AG04450 (cell line): ENCODE results near the gene CYB5RL. TPM values are rescaled to one million over a fixed set of nuclear protein-coding genes. Genes with fewer than 3 reads are reported as not detected.

Experiments
- CTCF ChIA-PET: fragments of 300-600, 350-600 bp; formaldehyde crosslinking; extraction: SDS; loops from one replicate; lab custom pipeline; 2022; ENCODE audit warnings: antibody characterized with exemption, inconsistent platforms; lab: Charles Lee
- POLR2A ChIA-PET: fragments of 350-600 bp; formaldehyde crosslinking; extraction: SDS; loops from one replicate; lab custom pipeline; 2021; ENCODE audit warnings: antibody characterized with exemption, inconsistent platforms; lab: Yijun Ruan, JAX
- DNase-seq: peaks from one replicate; pipeline ENCODE4 v3.0.0-alpha.2; 2011; ENCODE audit warnings: low read depth, low spot score
- H3K27ac ChIP-seq: one replicate; pipeline ENCODE4 v1.5.1; 2012; ENCODE audit warnings: low read depth, low read length, control low read depth
- H3K27me3 ChIP-seq: one replicate; pipeline ENCODE4 v1.6.0; 2012; ENCODE audit warnings: low read length; ENCODE audit not compliant: control insufficient read depth, insufficient read depth
- H3K4me3 ChIP-seq: 2 replicates; pipeline ENCODE4 v1.5.1; 2011; ENCODE audit warnings: mild to moderate bottlenecking, low read depth, low read length, control low read depth
- H3K9me3 ChIP-seq: 2 replicates; pipeline ENCODE4 v1.5.1; 2012; ENCODE audit warnings: low read length; ENCODE audit not compliant: control insufficient read depth, insufficient read depth
- CTCF ChIP-seq: IDR thresholded peaks from 2 replicates; pipeline ENCODE4 v1.5.1; 2011; ENCODE audit warnings: low read depth, low read length, control low read depth, inconsistent platforms
- polyA plus RNA-seq: library from polyadenylated mRNA; depleted of rRNA; stranded (reverse); fragments of >200 nt; gene quantifications from 2 replicates; pipeline ENCODE4 v1.2.3, GENCODE V29; 2011

CYB5RL gene
- polyA plus RNA-seq, 1 experiment: 4.1 TPM

- no peaks in the 10 kb centered on the region for H3K9me3 ChIP-seq
- no peak overlapping the region for H3K27ac ChIP-seq
- POLR2A ChIA-PET: interaction anchor here (0.5 to 1.3 kb wide), 2 partner anchors 11 to 14 kb away, joined by 3 read pairs; no protein-coding TSS in a partner anchor
- no peak overlapping the region for H3K4me3 ChIP-seq
- no peak for DNase-seq
- no peak for TF ChIP-seq CTCF
- H3K27me3 ChIP-seq: no peaks in the 10 kb centered on the region
- CTCF ChIA-PET: interaction anchor here (0.6 to 1.2 kb wide), 3 partner anchors 45 to 272 kb away, joined by 3 to 5 read pairs (median 5); no protein-coding TSS in a partner anchor
These were observed 27.3 kb upstream of the CYB5RL start for GRCh38 chr1:54227091-54227602.

GRCh38 chr1:54225986-54226559 is 26.2 kb upstream of the CYB5RL start:
- CTCF ChIA-PET: interaction anchor here (0.6 to 1.1 kb wide), 4 partner anchors 46 to 273 kb away, joined by 3 to 5 read pairs (median 4); no protein-coding TSS in a partner anchor
- no peak for TF ChIP-seq CTCF
- DNase-seq: no peak
- POLR2A ChIA-PET: no interaction called here
- no peaks in the 10 kb centered on the region for H3K9me3 ChIP-seq
- H3K27me3 ChIP-seq: no peaks in the 10 kb centered on the region
- H3K4me3 ChIP-seq: no peak overlapping the region
- H3K27ac ChIP-seq: no peak overlapping the region

- no peak overlapping the region for H3K4me3 ChIP-seq
- POLR2A ChIA-PET: interaction anchor here (0.7 kb wide), 1 partner anchor 28 kb away, joined by 4 read pairs; no protein-coding TSS in a partner anchor
- CTCF ChIA-PET: no interaction called here
- H3K27ac ChIP-seq: no peak overlapping the region
- no peak for TF ChIP-seq CTCF
- DNase-seq: no peak
- no peaks in the 10 kb centered on the region for H3K27me3 ChIP-seq
- H3K9me3 ChIP-seq: no peaks in the 10 kb centered on the region
These were observed 25.5 kb upstream of the CYB5RL start for GRCh38 chr1:54225378-54225777.

- H3K9me3 ChIP-seq: no peaks in the 10 kb centered on the region
- H3K27me3 ChIP-seq: no peaks in the 10 kb centered on the region
- no peak for TF ChIP-seq CTCF
- no peak overlapping the region for H3K4me3 ChIP-seq
- ChIA-PET POLR2A (no interaction called here), CTCF (interaction anchor here (0.6 kb wide), 1 partner anchor 46 kb away, joined by 7 read pairs; no protein-coding TSS in a partner anchor)
- DNase-seq: no peak
- H3K27ac ChIP-seq: no peak overlapping the region
These were observed 24.4 kb upstream of the CYB5RL start for GRCh38 chr1:54224233-54224632.
